Cardiac muscle cell (in vitro differentiated cells and primary cell): ENCODE measurements around the gene PUS1. TPM values are rescaled to one million over a fixed set of nuclear protein-coding genes. Genes with fewer than 3 reads are reported as not detected.

Experiments
- DNase-seq, 2 donors: peaks; one replicate each; pipeline versions ENCODE4 v3.0.0 to v3.0.0-alpha.2; 2010 to 2017; ENCODE audit warnings: low read depth in 1 of 2, low spot score in 1 of 2
- H3K27ac ChIP-seq: fragments of 200-600 bp; sonication (generic); 2 replicates; pipeline ENCODE4 v1.5.1; 2016
- H3K27me3 ChIP-seq: fragments of 200-600 bp; sonication (generic); 2 replicates; pipeline ENCODE4 v1.6.0; 2016; ENCODE audit warnings: control low read depth
- H3K36me3 ChIP-seq: fragments of 200-600 bp; sonication (generic); 2 replicates; pipeline ENCODE4 v1.5.1; 2016; ENCODE audit warnings: control low read depth
- H3K4me1 ChIP-seq: fragments of 200-600 bp; sonication (generic); 2 replicates; pipeline ENCODE4 v1.8.1; 2017; ENCODE audit warnings: low read depth, mild to moderate bottlenecking, mixed run types
- H3K4me3 ChIP-seq: fragments of 200-600 bp; sonication (generic); 2 replicates; pipeline ENCODE4 v1.5.1; 2016; ENCODE audit warnings: mild to moderate bottlenecking
- H3K9me3 ChIP-seq: fragments of 200-600 bp; sonication (generic); 2 replicates; pipeline ENCODE4 v1.5.1; 2017; ENCODE audit warnings: low read depth, mild to moderate bottlenecking, control low read depth
- CTCF ChIP-seq: IDR thresholded peaks from 2 replicates; pipeline ENCODE4 v1.5.1; 2012; ENCODE audit warnings: low read depth, mild to moderate bottlenecking, low read length
- polyA plus RNA-seq: library from polyadenylated mRNA; unstranded; fragments of >200 nt; fragmentation: Nextera tagmentation; extraction: Ambion mirVana; gene quantifications from 2 replicates; pipeline ENCODE4 v1.2.1, GENCODE V29; 2016
- total RNA-seq: library from RNA; depleted of rRNA; stranded (reverse); fragments of >200 nt; gene quantifications from 2 replicates; pipeline ENCODE4 v1.2.3, GENCODE V29; 2016

Gene PUS1
- total and polyA plus RNA-seq, 2 experiments from 2014 or later: 7.2 to 10.4 TPM

DNA sequence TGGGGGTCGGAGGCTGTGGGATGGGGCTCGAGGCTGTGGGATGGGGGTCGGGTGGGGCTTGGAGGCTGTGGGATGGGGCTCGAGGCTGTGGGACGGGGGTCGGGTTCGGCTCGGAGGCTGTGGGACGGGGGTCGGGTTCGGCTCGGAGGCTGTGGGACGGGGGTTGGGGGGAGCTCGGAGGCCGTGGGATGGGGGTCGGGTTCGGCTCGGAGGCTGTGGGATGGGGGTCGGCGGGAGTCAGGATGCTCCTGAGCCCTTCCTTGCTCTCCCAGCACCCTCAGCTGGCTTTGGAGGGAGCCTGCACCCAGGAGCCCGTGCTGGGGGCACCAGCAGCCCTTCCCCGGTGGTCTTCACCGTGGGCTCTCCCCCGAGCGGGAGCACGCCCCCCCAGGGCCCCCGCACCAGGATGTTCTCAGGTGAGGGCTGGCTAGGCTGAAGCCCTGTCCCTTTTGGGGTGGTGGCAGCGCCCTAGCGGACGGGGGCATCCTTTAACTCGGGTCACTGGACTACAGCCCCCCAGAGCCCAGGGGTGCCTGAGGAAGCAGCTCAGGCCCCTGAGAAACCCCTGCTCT, 11.9 kb upstream of the PUS1 start:
- no peak overlapping the region for H3K4me3 ChIP-seq
- no peak overlapping the region for H3K27ac ChIP-seq
- H3K36me3 ChIP-seq: peaks cover 31% of the 10 kb centered on the region
- no peak for DNase-seq
- H3K27me3 ChIP-seq: no peaks in the 10 kb centered on the region
- no peaks in the 10 kb centered on the region for H3K4me1 ChIP-seq
- H3K9me3 ChIP-seq: no peaks in the 10 kb centered on the region
- no peak for TF ChIP-seq CTCF

- Histone ChIP-seq H3K4me3 (no peak overlapping the region), H3K9me3 (no peaks in the 10 kb centered on the region), H3K27me3 (no peaks in the 10 kb centered on the region), H3K36me3 (peaks cover 29% of the 10 kb centered on the region), H3K27ac (no peak overlapping the region), H3K4me1 (no peaks in the 10 kb centered on the region)
- DNase-seq: no peak
- no peak for TF ChIP-seq CTCF
These were observed 11.3 kb upstream of the PUS1 start for GRCh38 chr12:131917711-131918306.

GRCh38 chr12:131918311-131919050, 10.6 kb upstream of the PUS1 start:
- Histone ChIP-seq H3K27me3 (no peaks in the 10 kb centered on the region), H3K27ac (no peak overlapping the region), H3K4me1 (no peaks in the 10 kb centered on the region), H3K4me3 (no peak overlapping the region), H3K9me3 (no peaks in the 10 kb centered on the region), H3K36me3 (peaks cover 29% of the 10 kb centered on the region)
- TF ChIP-seq CTCF: no peak
- DNase-seq: no peak

- no peak for DNase-seq
- H3K27me3 ChIP-seq: no peaks in the 10 kb centered on the region
These were observed 10.1 kb upstream of the PUS1 start for GRCh38 chr12:131919051-131919347.

GRCh38 chr12:131919366-131920156, 9.5 kb upstream of the PUS1 start:
- H3K27ac ChIP-seq: no peak overlapping the region
- TF ChIP-seq CTCF: no peak

More at GRCh38 chr12:131919051-131919347, 10.1 kb upstream of the PUS1 start:
- no peaks in the 10 kb centered on the region for H3K4me1 ChIP-seq
- H3K9me3 ChIP-seq: no peaks in the 10 kb centered on the region
- H3K27ac ChIP-seq: no peak overlapping the region
- TF ChIP-seq CTCF: no peak
- H3K36me3 ChIP-seq: peaks cover 29% of the 10 kb centered on the region
- no peak overlapping the region for H3K4me3 ChIP-seq

More at GRCh38 chr12:131919366-131920156, 9.5 kb upstream of the PUS1 start:
- Histone ChIP-seq H3K27me3 (no peaks in the 10 kb centered on the region), H3K4me3 (no peak overlapping the region), H3K36me3 (peaks cover 24% of the 10 kb centered on the region), H3K9me3 (no peaks in the 10 kb centered on the region), H3K4me1 (no peaks in the 10 kb centered on the region)
- no peak for DNase-seq
